ENCODE data around the gene ANXA4. TPM values are rescaled to one million over a fixed set of nuclear protein-coding genes. Genes with fewer than 3 reads are reported as not detected.
A peak's percentile ranks its signal among the peaks of the same experiment; 100 is the strongest.
"Not testable (repeated sequence)": the region's sequence is repeated elsewhere in the genome, so short reads cannot be mapped to it uniquely, and the experiment has no call there.

The ANXA4 gene
- total RNA-seq, 1 donor from 2014 or later, result 27.5 TPM

DNA sequence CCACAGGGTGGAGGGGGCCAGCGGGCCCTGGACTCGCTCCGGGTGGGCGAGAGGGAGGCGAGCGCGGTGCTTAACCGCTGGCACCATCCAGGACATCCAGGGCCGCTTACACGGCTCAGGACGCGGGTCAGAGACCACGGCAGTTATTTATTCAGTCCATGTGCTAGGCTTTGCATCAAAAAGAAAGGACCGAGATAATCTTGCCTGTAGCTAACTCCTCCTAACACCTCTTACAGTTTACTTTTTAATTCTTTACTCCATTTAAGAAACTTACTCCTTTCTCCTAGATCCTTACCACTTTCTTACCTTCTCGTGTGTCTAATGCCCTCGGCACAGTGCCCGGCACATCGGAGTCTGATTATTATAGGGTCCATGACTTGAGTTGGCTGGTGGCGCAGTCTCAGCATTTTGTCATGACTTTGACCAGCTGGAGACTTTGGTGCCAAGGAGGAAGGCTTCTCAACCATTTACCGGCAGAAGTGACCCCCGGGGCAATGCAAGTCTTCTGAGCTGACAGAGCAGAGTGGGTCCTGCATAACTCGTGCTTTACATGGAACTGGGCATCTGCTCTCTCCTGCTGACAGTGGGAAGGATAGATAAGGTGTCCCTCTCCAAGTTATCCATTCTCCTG is 503 bp downstream of the ANXA4 start:
- intact Hi-C loops (cut with DNase I), result loop anchor here (5.0 kb wide), 1 partner anchor 75 kb away; no protein-coding TSS in a partner anchor
- DNase-seq (ENCODE audit: missing footprints) (peak; percentile 74), ATAC-seq (peak; percentile 45)

DNA sequence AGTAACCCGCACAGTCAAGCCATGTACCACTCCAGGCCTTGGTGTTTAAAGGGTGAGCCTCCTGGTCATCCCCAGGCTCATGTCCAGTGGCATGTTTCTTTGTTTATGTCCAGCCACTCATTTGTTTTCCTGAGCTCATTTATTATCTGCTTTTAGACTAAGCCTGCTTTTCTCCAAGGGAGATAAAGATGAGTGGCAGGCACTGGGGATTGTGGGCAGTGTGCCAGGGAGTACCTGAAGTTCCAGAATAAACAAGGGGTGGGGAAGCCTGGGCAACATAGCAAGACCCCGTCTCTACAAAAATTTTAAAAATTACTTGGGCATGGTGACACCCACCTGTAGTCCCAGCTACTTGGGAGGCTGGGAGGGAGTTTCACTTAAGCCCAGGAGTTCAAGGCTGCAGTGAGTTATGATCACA is 1.9 kb downstream of the ANXA4 start:
- DNase-seq (ENCODE audit: missing footprints) (no peak), ATAC-seq (no peak)
- intact Hi-C loops (cut with DNase I), result loop anchor here (5.0 kb wide), 1 partner anchor 73 kb away; no protein-coding TSS in a partner anchor

DNA sequence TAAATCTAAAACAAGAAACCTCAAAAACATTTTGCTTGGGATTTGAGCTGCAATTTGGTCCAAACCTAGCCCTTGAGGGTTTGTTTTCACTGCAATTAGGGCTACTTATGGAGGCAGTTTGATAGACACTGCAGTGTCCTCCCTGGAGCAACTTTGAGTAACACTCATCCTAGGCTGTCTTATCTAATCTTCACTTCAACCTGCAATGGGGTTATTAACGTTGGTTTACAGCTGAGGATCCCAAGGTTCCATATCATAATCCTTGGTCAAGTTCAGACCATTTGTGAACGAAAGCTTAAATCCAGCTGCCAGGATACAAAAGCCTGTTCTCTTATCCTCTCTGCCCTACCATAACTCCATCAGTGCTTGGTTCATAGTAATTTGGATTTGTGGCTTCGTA is 2.5 kb downstream of the ANXA4 start:
- DNase-seq (ENCODE audit: missing footprints) (no peak), ATAC-seq (no peak)
- intact Hi-C loops (cut with DNase I), result loop anchor here (5.0 kb wide), 1 partner anchor 73 kb away; no protein-coding TSS in a partner anchor

DNA sequence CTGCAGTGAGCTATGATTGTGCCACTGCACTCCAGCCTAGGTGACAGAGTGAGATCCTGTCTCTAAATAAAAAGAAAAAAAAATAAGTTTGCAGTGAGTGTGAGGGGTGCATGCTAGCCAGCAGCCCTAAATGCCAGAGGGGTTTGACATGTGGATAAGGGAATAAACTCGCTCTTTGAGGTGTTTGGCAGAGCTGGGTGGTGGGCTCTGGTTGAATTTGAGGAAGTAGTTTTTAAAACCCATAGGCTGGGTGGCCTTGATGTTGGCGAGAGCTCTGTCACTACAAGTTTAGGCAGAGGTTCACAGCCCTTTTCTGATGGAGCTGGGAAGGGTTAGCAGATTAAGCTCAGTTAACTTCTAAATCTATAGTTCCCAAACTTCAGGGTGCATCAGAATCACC is 3.1 kb downstream of the ANXA4 start:
- DNase-seq (ENCODE audit: missing footprints) (no peak), ATAC-seq (no peak)
- intact Hi-C loops (cut with DNase I), result no loop called here

DNA sequence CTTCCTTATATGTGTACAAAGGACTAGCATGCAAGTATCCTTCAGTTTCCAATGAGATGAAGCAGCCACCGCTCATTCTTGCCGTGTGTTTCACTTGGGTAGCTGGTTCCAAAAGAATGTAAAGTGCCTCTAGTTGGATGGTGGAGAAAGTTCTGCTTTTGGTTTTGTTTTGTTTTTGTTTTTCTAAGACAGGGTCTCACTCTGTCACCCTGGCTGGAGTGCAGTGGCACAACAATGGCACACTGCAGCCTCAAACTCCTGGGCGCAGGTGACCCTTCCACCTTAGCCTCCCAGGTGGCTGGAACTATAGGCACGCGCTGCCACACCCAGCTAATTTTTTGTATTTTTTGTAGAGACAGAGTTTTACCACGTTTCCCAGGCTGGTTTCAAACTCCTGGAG is 8.3 kb downstream of the ANXA4 start:
- DNase-seq (ENCODE audit: missing footprints) (no peak), ATAC-seq (no peak)
- intact Hi-C loops (cut with DNase I), result loop anchor here (5.0 kb wide), 1 partner anchor 47 kb away; no protein-coding TSS in a partner anchor

DNA sequence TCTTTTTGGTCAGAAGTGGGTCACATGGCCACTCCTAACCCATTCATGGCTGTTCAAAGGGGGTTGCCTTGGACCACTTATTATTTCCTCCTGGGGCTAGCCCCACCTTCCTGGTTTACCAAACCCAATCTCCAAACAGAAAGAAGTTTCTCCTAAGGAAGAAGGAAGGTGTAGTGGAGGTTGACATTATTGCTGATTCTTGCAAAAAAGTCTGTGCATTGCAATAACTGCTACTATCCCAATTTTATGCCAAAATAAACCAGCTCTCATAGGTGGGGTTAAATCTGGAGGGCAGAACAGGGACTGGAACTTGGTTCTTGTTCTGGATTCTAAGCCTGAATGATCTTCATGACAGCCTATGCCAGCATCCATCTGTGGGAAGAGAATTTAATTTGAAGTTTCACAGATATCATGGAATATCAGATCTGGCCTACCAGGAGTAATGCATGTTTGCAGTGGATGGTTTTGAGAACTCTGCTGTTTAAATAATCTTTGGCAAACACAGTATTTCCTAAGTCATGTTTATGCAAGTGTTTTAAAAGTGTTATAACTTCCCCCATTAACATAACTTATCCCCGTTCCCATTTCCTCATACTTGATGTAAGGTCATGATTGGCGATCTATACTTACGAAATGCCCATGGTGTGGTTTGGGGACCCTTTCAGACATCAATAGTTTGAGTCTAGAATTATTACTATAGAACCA is 11.9 kb downstream of the ANXA4 start:
- intact Hi-C loops (cut with DNase I), result loop anchor here (5.0 kb wide), 1 partner anchor 43 kb away; no protein-coding TSS in a partner anchor
- ATAC-seq (no peak), DNase-seq (ENCODE audit: missing footprints) (no peak)

DNA sequence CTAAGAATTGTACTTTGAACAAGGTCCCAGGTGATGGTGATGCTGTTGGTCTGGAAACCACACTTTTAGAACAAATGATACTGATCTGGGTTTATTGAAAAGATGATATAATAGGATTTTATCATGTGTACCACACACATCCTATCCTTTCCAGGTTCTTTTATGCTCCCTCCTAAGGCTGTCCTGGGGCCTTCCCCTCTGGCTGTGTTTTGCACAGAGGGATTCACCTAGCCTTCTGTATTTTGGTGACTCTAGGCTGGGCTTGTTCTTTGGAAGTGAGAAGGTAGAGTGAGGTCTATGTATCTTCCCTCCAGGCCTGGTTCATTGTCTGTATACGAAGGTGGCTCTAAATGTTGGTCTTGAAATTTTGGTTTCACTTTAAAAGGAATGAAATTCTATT is 12.7 kb downstream of the ANXA4 start:
- ATAC-seq (no peak), DNase-seq (ENCODE audit: missing footprints) (no peak)
- intact Hi-C loops (cut with DNase I), result loop anchor here (5.0 kb wide), 1 partner anchor 43 kb away; no protein-coding TSS in a partner anchor

DNA sequence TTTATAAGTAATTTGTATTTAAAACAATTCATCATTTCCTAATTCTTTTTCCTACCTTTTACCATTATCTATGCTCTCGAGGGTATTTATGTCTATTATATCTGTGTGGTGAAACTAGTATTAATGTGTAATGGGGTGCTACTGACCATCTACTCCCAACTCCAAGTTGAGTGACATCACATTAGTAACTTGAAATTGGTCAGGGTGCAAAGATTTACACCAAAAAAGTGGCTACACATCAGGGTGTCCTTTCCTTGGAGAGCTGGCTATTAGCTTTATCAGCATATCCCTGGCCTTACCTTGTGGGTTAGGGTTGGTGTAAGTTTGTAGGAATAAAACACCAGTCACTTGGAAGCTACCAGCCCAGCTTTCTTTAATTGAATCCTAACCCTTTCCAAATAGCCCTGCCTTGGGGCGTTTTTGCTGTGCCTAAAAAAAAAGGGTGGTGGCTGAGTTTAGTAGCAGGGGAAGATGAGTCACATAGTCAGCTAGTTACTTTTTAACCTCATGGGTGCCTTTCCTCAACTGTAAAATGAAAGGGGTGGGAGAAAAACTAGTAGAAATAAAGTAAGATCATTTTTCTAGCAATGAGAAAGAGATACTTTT is 14.0 kb downstream of the ANXA4 start:
- DNase-seq (ENCODE audit: missing footprints) (no peak), ATAC-seq (peak; percentile 39)
- intact Hi-C loops (cut with DNase I), result no loop called here

DNA sequence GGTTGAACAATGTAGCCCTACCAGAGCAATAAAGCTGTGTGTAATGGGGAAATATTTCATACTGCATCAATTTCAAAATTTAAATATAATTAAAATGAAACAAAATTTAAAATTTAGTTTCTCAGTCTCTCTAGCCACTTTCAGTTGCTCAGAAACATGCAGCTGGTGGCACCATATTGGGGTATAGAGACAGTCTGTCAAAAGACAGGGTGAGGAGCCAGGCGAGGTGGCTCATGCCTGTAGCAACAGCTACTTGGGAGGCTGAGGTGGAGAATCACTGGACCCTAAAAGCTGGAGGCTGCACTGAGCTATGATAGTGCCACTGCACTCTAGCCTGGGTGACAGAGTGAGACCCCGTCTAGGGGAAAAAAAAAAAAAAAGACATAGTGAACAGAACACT is 20.1 kb downstream of the ANXA4 start:
- intact Hi-C loops (cut with DNase I), result no loop called here
- no peak for ATAC-seq
- DNase-seq (ENCODE audit: missing footprints), result no peak

DNA sequence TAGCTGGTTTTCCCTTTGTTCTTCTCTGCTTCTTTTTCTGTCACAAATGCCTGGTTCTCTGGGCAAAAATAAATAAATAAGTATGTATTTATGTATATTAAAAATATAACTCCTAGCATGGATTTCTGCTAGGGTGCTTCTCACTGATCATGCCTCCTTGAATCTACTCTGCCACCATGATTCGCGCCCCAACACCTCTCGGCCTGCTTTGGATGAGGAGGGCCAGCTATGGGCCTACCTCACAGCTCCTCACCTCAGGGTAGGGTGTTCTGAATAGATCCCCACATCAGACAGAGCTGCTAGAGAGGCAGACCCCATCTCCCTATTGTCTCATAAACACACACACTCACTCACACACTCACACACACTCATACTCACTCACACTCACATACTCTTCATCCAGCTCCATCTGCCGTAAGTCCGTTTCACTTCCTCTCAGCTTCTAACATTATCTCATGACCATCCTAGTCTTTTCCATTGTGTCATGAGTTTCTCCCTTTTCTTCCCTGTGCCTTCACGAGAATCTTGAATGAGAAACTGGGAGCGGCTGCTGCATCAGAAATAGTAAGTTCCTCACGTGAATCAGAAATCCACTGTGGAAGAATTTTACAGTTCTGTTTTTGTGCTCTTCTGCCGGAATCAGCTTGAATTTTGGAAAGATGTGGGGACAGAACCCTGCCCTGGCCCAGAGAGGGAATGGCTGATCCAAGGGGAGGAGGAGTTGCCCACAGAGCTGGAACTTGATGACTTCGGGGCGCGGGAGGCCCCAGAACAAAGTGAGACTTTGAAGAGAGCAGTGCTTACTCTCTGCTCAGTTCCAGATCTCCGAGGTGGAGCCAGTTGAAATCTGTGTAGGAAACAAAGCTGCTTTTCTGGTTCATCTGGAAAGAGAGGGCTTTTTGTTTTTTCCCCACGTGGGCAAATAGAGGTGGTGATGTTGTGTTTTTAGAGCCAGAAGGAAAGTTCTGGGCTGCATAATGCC is 20.9 kb downstream of the ANXA4 start:
- intact Hi-C loops (cut with DNase I), result no loop called here
- DNase-seq (ENCODE audit: missing footprints) (no peak), ATAC-seq (peak; percentile 70)

DNA sequence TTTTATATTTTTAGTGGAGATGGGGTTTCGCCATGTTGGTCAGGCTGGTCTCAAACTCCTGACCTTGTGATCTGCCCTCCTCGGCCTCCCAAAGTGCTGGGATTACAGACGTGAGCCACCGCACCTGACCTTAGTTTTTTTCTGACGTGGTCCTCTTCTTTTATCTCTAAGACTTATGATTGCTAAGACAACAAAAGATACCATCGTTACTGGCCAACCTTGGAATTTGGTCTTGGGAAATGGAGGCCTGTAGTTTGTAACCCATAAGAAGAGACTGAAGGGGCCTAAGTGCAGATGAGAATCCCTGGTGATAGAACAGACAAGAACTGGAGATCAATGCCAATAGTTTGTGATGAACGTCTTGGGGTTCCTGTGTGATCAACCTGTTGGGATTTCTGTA is 21.9 kb downstream of the ANXA4 start:
- DNase-seq (ENCODE audit: missing footprints); intact Hi-C loops (cut with DNase I); ATAC-seq: not testable (repeated sequence)

DNA sequence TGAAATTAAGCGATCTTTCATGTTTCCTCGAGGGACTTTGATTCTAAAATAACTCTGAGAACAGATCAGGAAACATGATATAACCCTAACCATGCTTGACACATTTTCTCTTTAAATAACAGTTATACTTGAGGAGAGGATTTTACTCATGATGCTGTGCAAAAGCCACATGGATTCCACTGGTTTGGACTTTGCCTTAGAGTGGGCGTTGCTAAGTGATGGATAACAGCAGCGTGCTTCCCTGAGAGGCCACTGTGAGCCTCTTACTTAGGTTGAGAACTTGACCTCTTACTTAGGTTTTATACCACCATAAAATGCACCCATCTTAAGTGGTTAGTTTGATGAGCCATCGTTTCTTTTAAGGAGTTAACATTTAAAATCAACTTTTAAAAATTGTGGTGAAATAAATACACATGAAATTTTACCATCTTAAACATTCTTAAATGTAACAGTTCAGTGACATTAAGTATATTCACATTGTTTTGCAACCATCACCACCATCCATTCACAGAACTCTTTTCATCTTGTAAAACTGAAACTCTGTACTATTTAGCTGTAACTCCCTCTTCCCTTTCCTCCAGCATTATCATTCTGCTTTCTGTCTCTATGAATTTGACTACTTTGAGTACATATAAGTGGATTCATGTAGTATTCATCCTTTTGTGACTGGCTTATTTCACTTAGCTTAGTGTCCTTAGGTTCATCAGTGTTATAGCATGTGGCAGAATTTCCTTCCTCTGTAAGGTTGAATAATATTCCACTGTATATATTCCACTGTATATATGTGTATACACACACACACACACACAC is 22.6 kb downstream of the ANXA4 start:
- ATAC-seq (no peak), DNase-seq (ENCODE audit: missing footprints) (no peak)
- intact Hi-C loops (cut with DNase I), result no loop called here

DNA sequence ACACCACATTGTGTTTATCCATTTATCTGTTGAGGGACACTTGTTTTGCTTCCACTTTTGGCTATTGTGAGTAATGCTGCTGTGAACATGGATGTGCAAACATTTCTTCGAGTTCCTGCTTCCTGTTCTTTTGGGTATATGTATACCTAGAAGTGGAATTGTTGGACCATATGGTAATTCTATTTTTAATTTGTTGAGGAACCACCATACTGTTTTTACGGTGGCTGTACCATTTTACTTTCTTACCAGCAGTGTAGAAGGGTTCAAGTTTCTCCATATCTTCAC is 23.1 kb downstream of the ANXA4 start:
- DNase-seq (ENCODE audit: missing footprints) (no peak), ATAC-seq (no peak)
- intact Hi-C loops (cut with DNase I), result no loop called here

DNA sequence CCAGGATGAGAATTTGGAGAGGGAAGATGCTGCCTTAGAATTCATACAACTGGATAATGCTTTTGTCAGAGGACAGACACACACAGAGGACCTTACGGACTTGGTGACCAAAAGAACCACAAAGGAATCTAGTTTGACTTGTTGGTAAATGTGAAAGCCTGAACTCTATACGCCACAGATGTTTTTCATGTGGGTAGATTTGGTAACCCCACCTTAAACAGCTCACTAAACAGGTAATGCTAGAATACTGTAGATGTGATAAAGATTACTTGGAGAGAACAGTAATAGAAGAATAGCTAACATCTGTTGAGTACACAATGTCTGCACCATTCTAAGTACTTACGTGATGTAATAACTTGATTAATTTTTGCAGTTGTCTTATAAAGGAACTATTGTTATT is 24.1 kb downstream of the ANXA4 start:
- intact Hi-C loops (cut with DNase I), result no loop called here
- DNase-seq (ENCODE audit: missing footprints) (no peak), ATAC-seq (no peak)

DNA sequence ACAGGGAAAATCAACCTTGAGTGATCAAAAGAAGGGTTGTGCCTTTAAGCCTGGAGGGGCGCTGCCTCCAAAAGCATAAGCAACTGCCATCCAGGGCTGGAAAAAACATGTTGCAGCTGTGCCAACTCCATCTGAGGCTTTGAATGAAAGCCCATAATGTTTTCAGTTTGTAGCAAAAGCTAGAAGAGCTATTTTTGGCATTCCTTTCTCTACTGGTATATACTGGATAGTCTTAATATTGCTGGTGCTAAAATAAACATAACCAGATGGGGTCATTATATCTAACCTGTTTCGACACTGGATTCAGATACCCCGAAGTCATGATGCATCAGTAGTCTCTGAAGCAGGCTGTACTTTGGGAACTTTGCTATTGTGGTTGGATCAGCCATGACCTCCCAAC is 25.1 kb downstream of the ANXA4 start:
- intact Hi-C loops (cut with DNase I), result no loop called here
- DNase-seq (ENCODE audit: missing footprints) (no peak), ATAC-seq (no peak)

DNA sequence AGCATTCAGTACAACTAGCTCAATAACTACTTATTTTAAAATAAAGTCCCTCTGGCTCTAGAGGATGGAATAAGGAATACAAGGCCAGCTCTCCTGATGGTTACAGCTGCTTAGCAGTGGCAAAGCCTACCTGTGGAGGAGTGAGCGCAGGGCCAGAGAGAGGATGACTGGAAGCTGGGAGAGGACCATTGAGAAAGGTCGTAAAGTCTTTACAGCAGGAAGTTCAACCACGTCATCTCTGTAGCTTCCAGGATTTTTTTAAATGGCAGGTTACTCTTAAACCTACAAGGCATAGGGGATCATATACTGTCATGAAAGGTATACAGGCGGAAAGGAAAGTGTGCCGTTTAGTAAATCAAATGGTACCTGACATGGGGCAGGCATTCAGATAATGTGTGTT is 26.3 kb downstream of the ANXA4 start:
- intact Hi-C loops (cut with DNase I), result no loop called here
- ATAC-seq, result no peak
- no peak for DNase-seq (ENCODE audit: missing footprints)

DNA sequence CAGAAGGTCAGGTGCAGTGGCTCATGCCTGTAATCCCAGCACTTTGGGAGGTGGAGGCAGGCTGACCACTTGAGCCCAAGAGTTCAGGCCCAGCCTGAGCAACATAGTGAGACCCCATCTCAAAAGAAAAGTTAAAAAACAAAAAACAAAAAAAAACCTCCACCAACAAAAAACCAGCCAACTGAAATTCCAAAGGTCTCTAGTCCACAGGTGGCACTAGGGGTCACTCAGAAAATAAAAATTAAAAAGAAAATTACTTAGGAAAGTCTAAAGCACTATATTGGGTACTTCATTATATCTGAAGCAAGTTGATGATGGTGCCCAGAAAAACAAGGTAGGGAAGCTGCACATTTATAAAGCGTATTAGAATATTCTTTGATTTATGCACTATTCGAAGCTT is 26.9 kb downstream of the ANXA4 start:
- no peak for ATAC-seq
- intact Hi-C loops (cut with DNase I), result no loop called here
- no peak for DNase-seq (ENCODE audit: missing footprints)

DNA sequence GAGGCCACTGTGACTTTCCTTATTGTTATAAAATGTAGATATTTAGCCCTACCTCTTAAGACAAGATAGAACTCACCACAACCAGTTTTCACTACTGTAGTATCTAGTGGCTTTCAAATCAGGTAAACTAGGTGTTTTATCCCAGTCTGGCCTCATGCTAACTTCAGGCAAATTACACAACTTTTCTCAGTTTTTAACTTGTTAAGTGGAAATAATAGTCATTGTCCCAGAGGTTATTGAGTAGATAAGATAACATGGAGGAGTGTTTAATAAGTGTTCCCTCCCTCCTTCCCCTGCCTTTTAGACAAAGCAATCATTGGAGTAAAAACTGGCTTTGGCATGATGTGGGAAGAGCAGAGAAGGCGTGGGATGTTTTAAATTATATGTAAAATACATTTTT is 27.3 kb downstream of the ANXA4 start:
- DNase-seq (ENCODE audit: missing footprints) (no peak), ATAC-seq (no peak)
- intact Hi-C loops (cut with DNase I), result no loop called here
